Astrocyte (in vitro differentiated cells and primary cell): ENCODE data around the gene HEATR5A. TPM values are rescaled to one million over a fixed set of nuclear protein-coding genes. Genes with fewer than 3 reads are reported as not detected.

Experiments
- DNase-seq: peaks from one replicate; pipeline ENCODE4 v3.0.0-alpha.2; 2010; ENCODE audit warnings: low read depth
- FAIRE-seq: peaks from 2 replicates; lab custom pipeline; 2011; peaks lifted over from hg19 to GRCh38; lab: Jason Lieb, UNC
- H2AFZ ChIP-seq: 2 replicates; pipeline ENCODE4 v1.6.0; 2012; ENCODE audit warnings: low read depth, low read length, inconsistent platforms
- H3K27ac ChIP-seq: 2 replicates; pipeline ENCODE4 v1.5.1; 2011; ENCODE audit warnings: low read depth, low read length, inconsistent platforms
- H3K27me3 ChIP-seq: 2 replicates; pipeline ENCODE4 v1.6.0; 2011; ENCODE audit warnings: low read length, inconsistent platforms; ENCODE audit not compliant: insufficient read depth
- H3K36me3 ChIP-seq: 2 replicates; pipeline ENCODE4 v1.5.1; 2011; ENCODE audit warnings: low read length, inconsistent platforms; ENCODE audit not compliant: insufficient read depth
- H3K4me1 ChIP-seq: 2 replicates; pipeline ENCODE4 v1.5.1; 2011; ENCODE audit warnings: low read length, inconsistent platforms; ENCODE audit not compliant: insufficient read depth
- H3K4me2 ChIP-seq: 2 replicates; pipeline ENCODE4 v1.6.0; 2012; ENCODE audit warnings: low read length, inconsistent platforms
- H3K4me3 ChIP-seq: 2 replicates; pipeline ENCODE4 v1.5.1; 2011; ENCODE audit warnings: low read depth, mild to moderate bottlenecking, low read length, inconsistent platforms; ENCODE audit not compliant: insufficient read depth
- H3K79me2 ChIP-seq: 2 replicates; pipeline ENCODE4 v1.6.0; 2012; ENCODE audit warnings: mild to moderate bottlenecking, low read length, inconsistent platforms; ENCODE audit not compliant: insufficient read depth
- H3K9ac ChIP-seq: 2 replicates; pipeline ENCODE4 v1.6.0; 2012; ENCODE audit warnings: mild to moderate bottlenecking, low read length, inconsistent platforms
- H3K9me3 ChIP-seq: 2 replicates; pipeline ENCODE4 v1.5.1; 2012; ENCODE audit warnings: low read depth, mild to moderate bottlenecking, low read length, inconsistent platforms; ENCODE audit not compliant: insufficient read depth
- H4K20me1 ChIP-seq: 2 replicates; pipeline ENCODE4 v1.6.0; 2012; ENCODE audit warnings: low read length, inconsistent platforms; ENCODE audit not compliant: insufficient read depth
- H3K27ac Mint-ChIP-seq: one replicate; pipeline ENCODE4 v1.8.0; 2021; ENCODE audit warnings: mild to moderate bottlenecking, mixed read lengths; ENCODE audit not compliant: unreplicated experiment
- H3K27me3 Mint-ChIP-seq: one replicate; pipeline ENCODE4 v1.8.0; 2021; ENCODE audit warnings: low read depth, mixed read lengths; ENCODE audit not compliant: unreplicated experiment
- H3K36me3 Mint-ChIP-seq: one replicate; pipeline ENCODE4 v1.8.0; 2021; ENCODE audit warnings: low read depth, mixed read lengths; ENCODE audit not compliant: unreplicated experiment
- H3K4me1 Mint-ChIP-seq: one replicate; pipeline ENCODE4 v1.8.0; 2021; ENCODE audit warnings: low read depth, mixed read lengths; ENCODE audit not compliant: unreplicated experiment
- H3K4me3 Mint-ChIP-seq: one replicate; pipeline ENCODE4 v1.8.0; 2021; ENCODE audit warnings: mild to moderate bottlenecking, moderate library complexity, mixed read lengths; ENCODE audit not compliant: unreplicated experiment
- H3K9me3 Mint-ChIP-seq: one replicate; pipeline ENCODE4 v1.8.0; 2021; ENCODE audit warnings: mild to moderate bottlenecking, mixed read lengths; ENCODE audit not compliant: unreplicated experiment
- EZH2 ChIP-seq: IDR thresholded peaks from 2 replicates; pipeline ENCODE4 v1.6.1; 2012; ENCODE audit warnings: mild to moderate bottlenecking, low read length, inconsistent platforms; ENCODE audit not compliant: insufficient read depth
- total RNA-seq: library from RNA; stranded (reverse); gene quantifications from 2 replicates; pipeline ENCODE4 v1.2.1, GENCODE V29; 2021
- TF ChIP-seq, protein P1 (sequence below): IDR thresholded peaks from 2 replicates; pipeline ENCODE4 v1.5.1; 2011; ENCODE audit warnings: low read depth, mild to moderate bottlenecking, inconsistent platforms, low read length, moderate library complexity; ENCODE audit not compliant: insufficient read depth

HEATR5A gene
- total RNA-seq, 1 donor from 2014 or later: 50.7 TPM

DNA sequence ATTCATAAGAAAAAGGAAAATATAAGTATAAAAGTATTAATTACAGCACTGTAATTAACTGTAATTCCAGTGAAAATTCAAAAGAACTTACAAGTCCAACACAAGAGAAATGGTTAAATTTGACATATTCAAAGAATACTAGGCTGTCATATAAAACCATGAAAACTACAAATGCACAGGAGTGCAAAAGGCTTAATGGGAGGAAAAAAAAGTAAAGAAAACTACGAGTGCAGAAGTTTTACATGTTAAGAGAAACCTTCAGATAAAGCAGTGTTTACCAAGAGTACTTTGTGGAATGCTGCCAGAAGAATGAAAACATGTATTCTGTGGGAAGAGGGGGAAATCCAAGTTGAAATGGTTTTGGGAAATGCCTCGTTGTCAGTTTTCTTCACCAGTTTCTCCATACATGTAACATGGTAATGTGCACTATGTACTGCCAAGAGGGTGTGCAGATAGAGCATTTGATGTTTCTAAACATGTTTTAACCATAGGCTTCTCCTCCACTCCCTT is 9.1 kb downstream of the HEATR5A start:
- Mint-ChIP-seq H3K27me3 (no peaks in the 10 kb centered on the region), H3K4me1 (peaks cover 18% of the 10 kb centered on the region), H3K27ac (no peak overlapping the region), H3K4me3 (no peak overlapping the region), H3K36me3 (peaks cover 4% of the 10 kb centered on the region), H3K9me3 (no peaks in the 10 kb centered on the region)
- FAIRE-seq: no peak
- H3K9ac ChIP-seq: no peak overlapping the region
- no peaks in the 10 kb centered on the region for H3K27me3 ChIP-seq
- peaks cover 22% of the 10 kb centered on the region for H4K20me1 ChIP-seq
- TF ChIP-seq, protein P1, sequence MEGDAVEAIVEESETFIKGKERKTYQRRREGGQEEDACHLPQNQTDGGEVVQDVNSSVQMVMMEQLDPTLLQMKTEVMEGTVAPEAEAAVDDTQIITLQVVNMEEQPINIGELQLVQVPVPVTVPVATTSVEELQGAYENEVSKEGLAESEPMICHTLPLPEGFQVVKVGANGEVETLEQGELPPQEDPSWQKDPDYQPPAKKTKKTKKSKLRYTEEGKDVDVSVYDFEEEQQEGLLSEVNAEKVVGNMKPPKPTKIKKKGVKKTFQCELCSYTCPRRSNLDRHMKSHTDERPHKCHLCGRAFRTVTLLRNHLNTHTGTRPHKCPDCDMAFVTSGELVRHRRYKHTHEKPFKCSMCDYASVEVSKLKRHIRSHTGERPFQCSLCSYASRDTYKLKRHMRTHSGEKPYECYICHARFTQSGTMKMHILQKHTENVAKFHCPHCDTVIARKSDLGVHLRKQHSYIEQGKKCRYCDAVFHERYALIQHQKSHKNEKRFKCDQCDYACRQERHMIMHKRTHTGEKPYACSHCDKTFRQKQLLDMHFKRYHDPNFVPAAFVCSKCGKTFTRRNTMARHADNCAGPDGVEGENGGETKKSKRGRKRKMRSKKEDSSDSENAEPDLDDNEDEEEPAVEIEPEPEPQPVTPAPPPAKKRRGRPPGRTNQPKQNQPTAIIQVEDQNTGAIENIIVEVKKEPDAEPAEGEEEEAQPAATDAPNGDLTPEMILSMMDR: no peak
- no peak for TF ChIP-seq EZH2
- no peak overlapping the region for H3K4me3 ChIP-seq
- H3K79me2 ChIP-seq: peaks cover 71% of the 10 kb centered on the region
- H3K9me3 ChIP-seq: no peaks in the 10 kb centered on the region
- H3K4me1 ChIP-seq: peaks cover 5% of the 10 kb centered on the region
- H3K27ac ChIP-seq: no peak overlapping the region
- H3K4me2 ChIP-seq: no peak overlapping the region
- no peak overlapping the region for H2AFZ ChIP-seq
- no peaks in the 10 kb centered on the region for H3K36me3 ChIP-seq
- DNase-seq: peak; percentile 40

DNA sequence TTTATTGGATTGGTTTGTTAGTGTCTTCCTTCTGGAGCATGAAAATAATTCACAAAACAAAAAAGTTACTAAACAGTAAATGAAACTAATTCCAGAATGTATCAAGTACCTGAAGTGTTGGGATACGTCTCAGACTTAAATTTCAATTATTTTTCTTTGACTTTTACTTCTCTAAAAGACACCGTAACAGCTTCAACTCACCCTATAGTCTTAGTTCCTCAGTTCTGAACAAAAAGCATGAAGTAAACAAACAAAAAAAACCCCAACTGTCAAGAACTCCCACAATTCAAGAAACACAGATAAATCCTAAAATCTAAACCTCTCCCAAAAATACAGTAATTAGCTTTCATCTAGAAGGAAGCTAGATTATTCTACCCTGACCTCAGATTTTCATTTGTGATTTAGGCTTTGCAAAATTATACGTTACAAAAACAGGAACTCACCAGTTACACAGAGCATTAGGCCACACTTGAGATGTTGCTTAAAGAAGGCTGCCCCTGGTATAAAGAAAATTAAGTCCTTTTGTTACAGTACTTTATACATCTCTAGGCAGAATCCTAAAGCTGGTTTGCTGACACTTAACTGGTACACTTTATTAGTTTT is 10.2 kb downstream of the HEATR5A start:
- H3K4me2 ChIP-seq: no peak overlapping the region
- H3K27me3 Mint-ChIP-seq: no peaks in the 10 kb centered on the region
- peak overlapping the region; percentile 18 for H3K27ac Mint-ChIP-seq
- H3K4me1 Mint-ChIP-seq: peaks cover 18% of the 10 kb centered on the region
- no peak overlapping the region for H3K4me3 Mint-ChIP-seq
- DNase-seq (no peak), FAIRE-seq (peak; percentile 34)
- H4K20me1 ChIP-seq: peaks cover 31% of the 10 kb centered on the region
- no peaks in the 10 kb centered on the region for H3K36me3 ChIP-seq
- peaks cover 72% of the 10 kb centered on the region for H3K79me2 ChIP-seq
- H3K27ac ChIP-seq: no peak overlapping the region
- no peak overlapping the region for H3K4me3 ChIP-seq
- H2AFZ ChIP-seq: no peak overlapping the region
- no peaks in the 10 kb centered on the region for H3K9me3 Mint-ChIP-seq
- H3K27me3 ChIP-seq: no peaks in the 10 kb centered on the region
- peaks cover 4% of the 10 kb centered on the region for H3K36me3 Mint-ChIP-seq
- peaks cover 5% of the 10 kb centered on the region for H3K4me1 ChIP-seq
- no peaks in the 10 kb centered on the region for H3K9me3 ChIP-seq
- no peak overlapping the region for H3K9ac ChIP-seq
- TF ChIP-seq, protein P1: no peak
- TF ChIP-seq EZH2: no peak

DNA sequence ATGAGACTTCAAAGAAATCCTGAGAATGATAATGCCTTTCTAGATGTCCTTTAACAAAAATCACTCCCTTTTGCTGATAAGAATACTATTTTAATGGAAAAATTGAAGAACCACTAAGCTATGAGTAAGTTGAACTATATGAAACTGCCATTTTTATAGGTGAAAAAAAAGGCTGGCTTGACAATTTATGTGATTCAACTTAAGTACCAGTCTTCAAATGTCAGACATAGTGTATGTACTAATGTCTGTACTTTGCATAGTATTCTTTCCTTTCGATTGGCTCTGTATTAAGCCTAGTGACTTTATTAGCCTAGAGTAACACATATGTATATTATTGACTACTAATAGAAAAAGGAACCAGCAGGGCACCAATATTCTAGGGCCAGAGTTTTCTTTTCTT is 11.9 kb downstream of the HEATR5A start:
- Histone ChIP-seq H4K20me1 (peaks cover 36% of the 10 kb centered on the region), H3K27me3 (no peaks in the 10 kb centered on the region), H3K4me1 (no peaks in the 10 kb centered on the region), H3K9me3 (no peaks in the 10 kb centered on the region), H2AFZ (no peak overlapping the region), H3K4me2 (no peak overlapping the region), H3K4me3 (no peak overlapping the region), H3K36me3 (no peaks in the 10 kb centered on the region), H3K9ac (no peak overlapping the region), H3K79me2 (peaks cover 68% of the 10 kb centered on the region), H3K27ac (no peak overlapping the region)
- no peak overlapping the region for H3K27ac Mint-ChIP-seq
- no peak for TF ChIP-seq EZH2
- TF ChIP-seq, protein P1: no peak
- peaks cover 9% of the 10 kb centered on the region for H3K4me1 Mint-ChIP-seq
- H3K9me3 Mint-ChIP-seq: no peaks in the 10 kb centered on the region
- DNase-seq (no peak), FAIRE-seq (no peak)
- H3K4me3 Mint-ChIP-seq: no peak overlapping the region
- peaks cover 4% of the 10 kb centered on the region for H3K36me3 Mint-ChIP-seq
- no peaks in the 10 kb centered on the region for H3K27me3 Mint-ChIP-seq
